D341Med (cell line): Measurements from ENCODE around the gene GPC5.

ENCODE experiments used
- DNase-seq: peaks from one replicate; pipeline ENCODE4 v3.0.0; 2012; ENCODE audit warnings: low spot score

Gene GPC5

GRCh38 chr13:91464336-91464735, 65.9 kb downstream of the GPC5 start:
- no peak for DNase-seq

GRCh38 chr13:91467236-91467635, 68.8 kb downstream of the GPC5 start:
- DNase-seq = no peak

- no peak for DNase-seq
Observed at GRCh38 chr13:91468301-91468700, 69.9 kb downstream of the GPC5 start.

GRCh38 chr13:91470084-91470621, 71.7 kb downstream of the GPC5 start:
- no peak for DNase-seq

GRCh38 chr13:91470681-91471080, 72.3 kb downstream of the GPC5 start:
- no peak for DNase-seq

- no peak for DNase-seq
Observed at GRCh38 chr13:91482427-91482826, 84.0 kb downstream of the GPC5 start.

- DNase-seq = no peak
Observed at GRCh38 chr13:91491980-91492379, 93.6 kb downstream of the GPC5 start.

- DNase-seq = no peak
Observed at GRCh38 chr13:91493442-91493841, 95.0 kb downstream of the GPC5 start.

- no peak for DNase-seq
Observed at GRCh38 chr13:91498298-91498697, 99.9 kb downstream of the GPC5 start.

GRCh38 chr13:91504216-91504615, 105.8 kb downstream of the GPC5 start:
- DNase-seq = no peak

- DNase-seq = no peak
Observed at GRCh38 chr13:91506759-91507158, 108.3 kb downstream of the GPC5 start.

GRCh38 chr13:91510058-91510457, 111.6 kb downstream of the GPC5 start:
- no peak for DNase-seq

- DNase-seq = no peak
Observed at GRCh38 chr13:91513790-91514189, 115.4 kb downstream of the GPC5 start.

GRCh38 chr13:91516799-91517198, 118.4 kb downstream of the GPC5 start:
- DNase-seq = no peak

GRCh38 chr13:91520952-91521351, 122.5 kb downstream of the GPC5 start:
- DNase-seq = no peak

- DNase-seq = no peak
Observed at GRCh38 chr13:91523116-91523515, 124.7 kb downstream of the GPC5 start.

- no peak for DNase-seq
Observed at GRCh38 chr13:91526543-91527033, 128.2 kb downstream of the GPC5 start.

GRCh38 chr13:91529739-91530482, 131.5 kb downstream of the GPC5 start:
- no peak for DNase-seq

- no peak for DNase-seq
Observed at GRCh38 chr13:91531646-91532045, 133.2 kb downstream of the GPC5 start.

GRCh38 chr13:91533354-91533753, 134.9 kb downstream of the GPC5 start:
- DNase-seq = no peak

- no peak for DNase-seq
Observed at GRCh38 chr13:91534996-91535395, 136.6 kb downstream of the GPC5 start.

GRCh38 chr13:91537376-91537775, 139.0 kb downstream of the GPC5 start:
- no peak for DNase-seq

- no peak for DNase-seq
Observed at GRCh38 chr13:91539286-91540157, 141.1 kb downstream of the GPC5 start.
